NOMO-1 treated with DMSO at 0.1 percent for 48 hours (cell line): ENCODE results near the gene CYP2A6.
"Not testable (repeated sequence)": the region's sequence is repeated elsewhere in the genome, so short reads cannot be mapped to it uniquely, and the experiment has no call there.

Source experiments
- DNase-seq: peaks from one replicate; lab custom pipeline; 2025; ENCODE audit not compliant: unreplicated experiment; lab: John Stamatoyannopoulos, UW

CYP2A6 gene, protein sequence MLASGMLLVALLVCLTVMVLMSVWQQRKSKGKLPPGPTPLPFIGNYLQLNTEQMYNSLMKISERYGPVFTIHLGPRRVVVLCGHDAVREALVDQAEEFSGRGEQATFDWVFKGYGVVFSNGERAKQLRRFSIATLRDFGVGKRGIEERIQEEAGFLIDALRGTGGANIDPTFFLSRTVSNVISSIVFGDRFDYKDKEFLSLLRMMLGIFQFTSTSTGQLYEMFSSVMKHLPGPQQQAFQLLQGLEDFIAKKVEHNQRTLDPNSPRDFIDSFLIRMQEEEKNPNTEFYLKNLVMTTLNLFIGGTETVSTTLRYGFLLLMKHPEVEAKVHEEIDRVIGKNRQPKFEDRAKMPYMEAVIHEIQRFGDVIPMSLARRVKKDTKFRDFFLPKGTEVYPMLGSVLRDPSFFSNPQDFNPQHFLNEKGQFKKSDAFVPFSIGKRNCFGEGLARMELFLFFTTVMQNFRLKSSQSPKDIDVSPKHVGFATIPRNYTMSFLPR

DNA sequence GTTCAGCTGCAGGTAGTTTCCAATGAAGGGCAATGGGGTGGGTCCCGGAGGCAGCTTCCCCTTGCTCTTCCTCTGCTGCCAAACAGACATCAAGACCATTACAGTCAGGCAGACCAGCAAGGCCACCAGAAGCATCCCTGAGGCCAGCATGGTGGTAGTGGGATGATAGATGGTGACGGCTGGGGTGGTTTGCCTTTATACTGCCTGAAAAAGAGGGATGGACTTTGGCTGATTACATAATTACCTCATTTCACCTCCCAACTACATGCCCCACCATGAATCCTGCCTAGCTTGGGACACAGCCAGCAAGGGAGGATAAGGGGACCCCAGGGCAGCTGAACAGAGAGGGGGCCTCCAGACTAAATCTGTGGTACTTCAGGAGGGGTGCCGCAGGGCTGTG is at the start of gene CYP2A6:
CYP2A6 (minus strand) TSS at position 171 of the 400 bp plus-strand sequence; CDS start at position 150, 21 bp downstream.
- DNase-seq: not testable (repeated sequence)

DNA sequence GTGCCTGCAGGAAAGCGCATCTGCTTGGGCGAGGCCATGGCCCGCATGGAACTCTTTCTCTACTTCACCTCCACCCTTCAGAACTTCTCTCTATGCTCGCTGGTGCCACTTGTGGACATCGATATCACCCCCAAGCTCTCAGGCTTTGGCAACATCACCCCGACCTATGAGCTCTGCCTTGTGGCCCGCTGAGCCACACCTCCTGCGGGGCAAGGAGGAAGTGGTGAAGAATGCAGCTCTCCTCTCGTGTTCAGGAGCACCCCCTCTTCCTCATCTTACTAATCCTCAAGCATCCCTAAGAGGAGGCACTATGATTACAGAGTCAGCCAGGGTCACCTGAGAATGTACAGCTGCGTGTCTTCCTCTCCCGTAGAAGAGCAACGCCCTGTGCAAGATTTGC is 49.7 kb upstream of the CYP2A6 start:
- peak; percentile 82 for DNase-seq

DNA sequence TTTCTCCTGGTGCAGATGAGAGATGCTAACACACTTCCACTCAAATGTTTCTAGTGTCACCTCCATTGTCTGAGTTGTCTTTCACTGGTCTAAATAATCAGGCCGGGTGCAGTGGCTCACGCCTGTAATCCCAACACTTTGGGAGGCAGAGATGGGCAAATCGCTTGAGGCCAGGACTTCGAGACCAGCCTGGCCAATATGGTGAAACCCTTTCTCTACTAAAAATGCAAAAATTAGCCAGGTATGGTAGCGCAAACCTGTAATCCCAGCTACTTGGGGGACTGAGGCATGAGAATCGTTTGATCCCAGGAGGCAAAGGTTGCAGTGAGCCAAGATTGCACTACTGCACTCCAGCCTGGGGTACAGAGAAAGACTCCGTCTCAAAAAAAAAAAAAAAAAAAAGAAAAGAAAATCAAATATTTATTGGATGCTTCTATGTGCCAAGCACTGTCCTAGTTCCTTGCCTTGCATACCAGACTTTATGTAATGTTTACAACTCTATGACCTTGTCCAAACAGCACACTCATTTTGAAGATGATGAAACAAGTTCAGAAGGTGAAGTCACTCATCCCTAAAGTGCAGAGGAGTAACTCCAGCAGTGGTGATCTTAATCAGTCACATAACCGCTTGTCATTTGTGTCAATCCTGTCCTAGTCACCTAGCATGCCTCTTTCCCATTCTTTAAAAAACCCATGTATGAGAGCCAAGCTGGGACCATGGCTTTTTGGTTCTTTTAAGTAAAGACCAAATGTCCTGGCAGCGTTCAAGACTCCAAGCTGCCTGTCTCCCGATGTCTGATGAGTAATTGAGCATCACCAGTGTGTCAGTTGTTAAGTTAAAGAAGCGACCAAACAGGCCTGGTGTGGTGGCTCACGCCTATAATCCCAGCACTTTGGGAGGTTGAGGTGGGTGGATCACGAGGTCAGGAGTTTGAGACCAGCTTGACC is 46.9 kb upstream of the CYP2A6 start:
- DNase-seq: not testable (repeated sequence)

DNA sequence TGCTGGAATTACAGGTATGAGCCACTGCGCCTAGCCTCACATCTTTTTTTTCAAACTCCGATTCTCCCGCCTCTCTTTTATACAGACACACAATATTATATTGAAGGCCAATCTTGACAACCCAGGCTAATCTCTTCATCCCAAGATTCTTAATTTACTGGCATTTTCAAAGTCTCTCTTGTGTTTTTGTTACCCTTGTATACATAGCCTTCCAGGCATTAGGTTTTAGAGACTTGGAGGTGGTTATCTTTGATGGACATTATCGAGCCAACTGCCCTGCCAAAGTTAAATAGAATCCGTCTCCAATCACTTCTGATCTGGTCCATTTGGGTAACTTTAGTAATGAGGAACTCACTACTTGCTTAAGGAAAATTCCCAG is 46.2 kb upstream of the CYP2A6 start:
- DNase-seq: no peak

DNA sequence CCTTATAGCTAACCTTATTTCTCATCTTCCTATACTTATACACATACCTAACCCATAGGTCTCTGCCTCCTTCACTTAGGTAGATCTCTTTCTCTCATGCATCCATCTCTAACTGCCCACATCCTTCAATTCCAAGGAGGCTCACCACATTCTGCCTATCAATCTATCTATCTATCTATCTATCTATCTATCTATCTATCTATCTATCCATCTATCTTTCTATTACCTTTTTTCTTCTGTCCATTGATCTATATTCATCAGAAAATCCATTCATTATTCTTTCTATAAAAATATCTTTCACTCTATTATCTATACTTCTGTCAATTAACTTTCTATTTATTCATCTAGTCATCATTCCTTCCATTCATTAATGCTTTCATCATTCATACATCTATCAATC is 42.9 kb upstream of the CYP2A6 start:
- no peak for DNase-seq

DNA sequence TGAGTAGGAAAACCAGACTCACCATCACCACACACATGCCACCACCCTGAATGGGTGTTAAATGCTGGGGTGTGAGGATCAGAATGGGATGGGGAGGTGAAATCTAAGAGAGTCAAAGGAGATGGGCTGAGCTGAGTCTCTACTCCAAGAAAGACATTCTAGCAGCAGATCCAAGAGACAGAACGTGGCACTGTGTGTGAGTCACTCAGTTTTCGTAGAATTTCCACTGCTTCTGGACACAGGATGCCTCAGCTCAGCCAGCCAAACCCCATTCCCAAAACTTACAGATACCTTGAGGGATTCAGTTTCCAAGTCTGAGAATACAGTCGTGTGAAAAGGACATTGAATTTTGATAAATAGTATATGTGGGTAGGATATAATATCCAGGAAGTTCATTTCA is 39.1 kb upstream of the CYP2A6 start:
- no peak for DNase-seq

DNA sequence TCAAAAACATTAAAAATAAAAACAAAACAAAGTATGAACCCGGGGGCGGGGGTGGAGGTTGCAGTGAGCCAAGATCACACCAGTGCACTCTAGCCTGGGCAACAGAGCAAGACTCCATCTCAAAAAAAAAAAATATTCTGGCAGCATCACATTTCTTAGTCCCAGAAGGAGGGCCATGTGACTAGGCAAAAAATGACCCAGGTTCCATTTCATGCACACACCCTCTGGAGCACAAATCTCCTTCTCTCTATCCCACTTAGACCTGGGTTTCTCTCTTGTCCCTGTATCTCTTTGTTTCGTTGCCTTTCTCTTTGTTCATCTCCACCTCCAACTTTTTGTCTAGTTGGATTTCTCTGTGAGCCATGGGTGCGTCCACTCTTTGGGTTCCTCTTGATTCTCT is 37.9 kb upstream of the CYP2A6 start:
- no peak for DNase-seq

DNA sequence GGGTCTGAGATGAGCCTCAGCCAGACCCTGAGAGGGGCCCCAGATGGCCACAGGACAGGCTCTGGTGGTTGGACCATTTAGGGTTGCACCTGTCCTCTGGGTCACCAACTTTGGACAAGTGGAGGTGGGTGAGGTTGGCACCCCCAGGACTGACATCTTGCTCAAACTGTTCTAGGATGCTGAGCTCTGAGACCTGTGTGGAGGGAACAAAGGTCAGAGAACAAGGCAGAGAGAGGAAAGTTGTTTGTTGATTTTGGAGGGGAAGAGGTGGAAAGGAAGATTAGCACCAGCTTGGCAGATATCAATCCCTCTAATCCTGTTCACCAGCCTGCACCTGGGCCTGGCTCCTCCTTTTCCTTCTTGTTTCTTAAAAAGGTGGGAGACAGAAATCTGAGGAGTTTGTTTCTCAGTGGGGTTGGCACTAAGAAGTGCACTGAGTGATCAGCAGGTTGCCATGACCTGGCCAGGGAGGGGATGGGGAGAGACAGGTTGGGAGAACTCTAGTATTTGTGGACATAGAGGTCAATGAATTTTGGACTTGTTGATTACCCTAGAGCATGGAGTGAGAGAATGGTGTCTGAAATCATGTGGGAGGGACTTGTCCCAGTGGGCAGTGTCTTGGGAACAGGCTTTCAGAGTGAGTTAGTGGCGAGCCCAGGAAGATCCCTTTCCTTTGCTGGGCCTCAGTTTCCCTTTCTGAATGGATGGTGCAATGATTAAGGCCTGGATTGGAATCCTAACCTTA is 34.1 kb upstream of the CYP2A6 start:
- DNase-seq: not testable (repeated sequence)

DNA sequence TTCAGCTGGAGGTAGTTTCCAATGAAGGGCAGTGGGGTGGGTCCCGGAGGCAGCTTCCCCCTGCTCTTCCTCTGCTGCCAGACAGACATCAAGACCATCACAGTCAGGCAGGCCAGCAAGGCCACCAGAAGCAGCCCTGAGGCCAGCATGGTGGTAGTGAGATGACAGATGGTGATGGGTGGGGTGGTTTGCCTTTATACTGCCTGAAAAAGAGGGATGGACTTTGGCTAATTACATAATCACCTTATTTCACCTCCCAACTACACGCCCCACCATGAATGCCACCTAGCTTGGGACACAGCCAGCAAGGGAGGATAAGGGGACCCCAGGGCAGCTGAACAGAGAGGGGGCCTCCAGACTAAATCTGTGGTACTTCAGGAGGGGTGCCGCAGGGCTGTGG is 31.8 kb upstream of the CYP2A6 start, which contains the start of gene CYP2A7:
CYP2A7 (minus strand) TSS at position 170 of the 400 bp plus-strand sequence; CDS start at position 149, 21 bp downstream.
- DNase-seq: not testable (repeated sequence)

DNA sequence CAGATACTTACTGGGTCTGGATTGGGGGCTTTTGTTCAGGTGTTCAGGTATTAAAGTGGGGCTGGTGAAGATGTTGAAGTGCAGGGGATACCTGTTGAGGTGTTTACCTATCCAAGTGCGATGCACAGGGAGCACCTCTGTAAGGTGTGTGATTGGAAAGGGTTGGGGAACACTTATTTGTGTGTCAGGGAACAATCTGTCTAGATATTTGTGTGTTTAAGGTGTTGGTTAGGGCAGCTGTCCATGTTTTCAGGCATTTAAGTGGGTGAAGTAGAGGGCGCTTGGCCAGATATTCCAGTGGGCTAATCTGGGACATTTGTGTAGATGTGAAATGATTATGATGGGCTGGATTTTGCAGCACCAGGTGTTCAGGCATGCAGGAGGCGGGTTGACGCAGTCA is 29.1 kb upstream of the CYP2A6 start:
- not testable (repeated sequence) for DNase-seq

DNA sequence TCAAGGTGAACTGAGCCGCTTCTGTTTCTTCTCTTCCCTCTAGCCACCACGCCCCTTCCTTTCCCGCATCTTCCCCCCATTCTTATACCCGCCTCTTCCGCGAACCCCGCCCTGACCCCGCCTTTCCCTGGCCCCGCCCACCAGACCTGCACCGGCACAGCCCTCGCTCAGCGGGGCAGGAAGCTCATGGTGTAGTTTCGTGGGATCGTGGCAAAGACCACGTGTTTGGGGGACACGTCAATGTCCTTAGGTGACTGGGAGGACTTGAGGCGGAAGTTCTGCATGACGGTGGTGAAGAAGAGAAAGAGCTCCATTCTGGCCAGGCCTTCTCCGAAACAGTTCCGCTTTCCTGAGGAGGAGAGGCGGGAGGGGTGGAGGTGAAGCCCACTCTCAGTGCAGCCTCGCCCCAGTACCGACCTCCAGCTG is 25.3 kb upstream of the CYP2A6 start:
- DNase-seq: peak; percentile 77

DNA sequence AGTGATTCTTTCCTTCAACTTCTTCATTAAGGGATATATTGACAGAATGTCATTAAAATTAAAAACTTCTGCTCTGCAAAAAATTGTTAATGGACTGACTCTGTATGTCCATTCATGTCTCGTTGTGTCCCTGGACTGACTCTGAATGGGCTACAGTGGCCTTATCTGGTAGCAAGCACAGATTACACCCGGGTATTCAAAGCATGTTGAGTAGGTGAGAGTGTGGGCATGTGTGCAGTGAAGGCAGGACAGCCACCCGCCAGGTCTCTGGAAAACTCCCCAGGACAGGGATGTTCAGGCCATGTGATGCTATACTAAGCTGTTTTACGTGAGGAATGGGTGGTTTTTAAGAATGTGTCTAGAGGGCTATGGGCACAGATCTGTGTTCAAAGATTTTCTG is 24.6 kb upstream of the CYP2A6 start:
- not testable (repeated sequence) for DNase-seq

DNA sequence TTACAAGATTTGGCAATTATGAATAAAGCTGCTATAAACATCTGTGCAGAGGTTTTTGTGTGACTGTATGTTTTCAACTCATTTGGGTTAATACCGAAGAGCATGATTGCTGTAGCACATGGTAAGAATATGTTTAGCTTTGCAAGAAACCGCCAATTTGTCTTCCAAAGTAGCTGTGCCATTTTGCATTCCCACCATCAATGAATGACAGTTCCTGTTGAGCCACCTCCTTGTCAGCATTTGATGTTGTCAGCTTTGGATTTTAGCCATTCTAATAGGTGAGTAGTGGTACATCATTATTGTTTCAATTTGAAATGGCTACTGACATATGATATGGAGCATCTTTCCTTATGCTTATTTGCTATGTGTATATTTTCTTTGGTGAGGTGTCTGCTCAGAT is 23.6 kb upstream of the CYP2A6 start:
- DNase-seq: not testable (repeated sequence)

DNA sequence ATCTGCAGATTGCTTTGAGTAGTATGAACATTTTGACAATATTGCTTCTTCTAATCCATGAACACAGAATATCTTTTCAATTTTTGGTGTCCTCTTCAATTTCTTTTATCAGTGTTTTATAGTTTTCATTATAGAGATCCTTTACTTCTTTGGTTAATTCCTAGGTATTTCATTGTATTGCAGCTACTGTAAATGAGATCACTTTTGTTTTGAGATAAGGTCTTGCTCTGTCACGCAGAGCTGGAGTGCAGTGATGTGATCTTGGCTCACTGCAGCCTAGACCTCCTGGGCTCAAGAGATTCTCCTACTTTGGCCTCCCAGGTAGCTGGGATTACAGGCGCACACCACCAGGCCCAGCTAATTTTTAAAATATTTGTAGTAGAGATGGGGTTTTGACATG is 22.0 kb upstream of the CYP2A6 start:
- DNase-seq: no peak

DNA sequence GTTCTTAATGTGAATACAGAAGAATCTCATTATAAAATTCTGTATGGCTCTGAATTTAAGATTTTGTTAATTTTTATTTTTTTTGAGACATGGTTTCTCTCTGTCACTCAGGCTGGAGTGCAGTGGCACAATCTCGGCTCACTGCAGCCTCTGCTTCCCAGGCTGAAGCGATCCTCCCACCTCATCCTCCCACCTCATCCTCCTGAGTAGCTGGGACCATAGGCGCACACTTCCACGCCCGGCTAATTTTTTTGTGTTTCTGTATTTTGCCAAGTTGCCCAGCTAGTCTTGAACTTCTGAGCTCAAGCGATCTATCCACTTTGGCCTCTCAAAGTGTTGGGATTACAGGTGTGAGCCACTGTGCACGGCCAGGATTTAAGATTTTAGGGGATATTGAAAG is 17.5 kb upstream of the CYP2A6 start:
- no peak for DNase-seq

DNA sequence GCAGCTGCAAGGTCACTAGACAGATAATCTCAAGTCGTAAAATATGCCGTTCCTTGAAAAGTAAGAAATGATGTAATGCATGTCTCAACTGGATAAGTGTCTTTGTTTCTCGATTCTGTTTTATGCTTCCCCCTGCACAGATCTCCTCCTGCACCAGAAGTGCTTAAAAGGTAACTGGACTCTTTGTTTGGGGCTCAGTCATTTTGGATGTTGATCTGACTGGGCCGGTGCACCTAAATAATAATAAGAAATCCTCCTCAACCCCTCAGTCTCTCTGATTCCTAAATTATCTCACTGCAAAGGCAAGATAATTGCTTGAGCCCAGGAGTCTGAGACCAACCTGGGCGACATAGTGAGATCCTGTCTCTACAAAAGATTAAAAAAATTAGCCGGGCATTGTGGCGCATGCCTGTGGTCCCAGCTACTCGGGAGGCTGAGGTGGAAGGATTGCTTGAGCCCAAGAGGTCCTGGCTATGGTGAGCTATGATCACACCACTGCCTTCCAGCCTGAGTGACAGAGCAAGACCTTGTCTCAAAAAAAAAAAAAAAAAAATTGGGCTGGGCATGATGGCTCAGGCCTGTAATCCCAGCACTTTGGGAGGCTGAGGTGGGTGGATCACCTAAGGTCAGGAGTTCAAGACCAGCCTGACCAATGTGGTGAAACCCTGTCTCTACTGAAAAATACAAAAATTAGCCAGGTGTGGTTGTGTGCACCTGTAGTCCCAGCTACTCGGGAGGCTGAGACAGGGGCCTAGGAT is 14.7 kb upstream of the CYP2A6 start:
- not testable (repeated sequence) for DNase-seq

DNA sequence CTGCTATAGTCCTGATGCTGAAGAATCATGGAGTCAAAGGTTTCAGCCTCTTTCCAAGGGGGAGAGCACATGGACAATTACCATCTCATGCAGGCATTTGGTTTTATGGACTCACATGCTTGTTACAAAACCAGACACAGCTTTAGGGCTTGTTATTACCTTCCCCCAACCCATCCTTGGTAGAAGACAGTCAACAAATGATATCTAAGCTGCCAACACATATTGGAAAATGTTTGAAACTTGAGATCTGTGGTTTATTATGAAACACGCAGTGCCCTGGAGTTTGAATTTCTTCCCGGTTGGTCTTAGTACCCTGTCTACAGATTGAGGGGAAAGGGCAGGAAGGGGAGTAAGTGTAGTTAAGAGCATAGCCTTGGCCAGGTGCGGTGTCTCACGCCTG is 12.5 kb upstream of the CYP2A6 start:
- DNase-seq: no peak

DNA sequence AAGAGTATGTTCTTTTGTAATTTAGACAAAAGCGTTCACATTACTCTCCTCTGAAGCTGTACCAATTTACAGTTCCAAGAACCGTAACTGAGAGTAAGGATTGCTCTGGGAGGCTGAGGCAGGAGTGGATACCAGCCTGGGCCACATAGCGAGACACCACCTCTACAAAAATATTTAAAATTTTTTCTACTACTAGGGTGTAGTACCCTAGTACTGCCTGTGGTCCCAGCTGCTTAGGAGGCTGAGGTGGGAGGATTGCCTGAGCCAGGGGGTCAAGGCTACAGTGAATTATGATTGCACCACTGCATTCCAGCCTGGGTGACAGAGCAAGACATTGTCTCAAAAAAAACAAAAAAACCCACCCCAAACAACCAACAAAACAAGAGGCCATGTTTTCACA is 12.1 kb upstream of the CYP2A6 start:
- no peak for DNase-seq

DNA sequence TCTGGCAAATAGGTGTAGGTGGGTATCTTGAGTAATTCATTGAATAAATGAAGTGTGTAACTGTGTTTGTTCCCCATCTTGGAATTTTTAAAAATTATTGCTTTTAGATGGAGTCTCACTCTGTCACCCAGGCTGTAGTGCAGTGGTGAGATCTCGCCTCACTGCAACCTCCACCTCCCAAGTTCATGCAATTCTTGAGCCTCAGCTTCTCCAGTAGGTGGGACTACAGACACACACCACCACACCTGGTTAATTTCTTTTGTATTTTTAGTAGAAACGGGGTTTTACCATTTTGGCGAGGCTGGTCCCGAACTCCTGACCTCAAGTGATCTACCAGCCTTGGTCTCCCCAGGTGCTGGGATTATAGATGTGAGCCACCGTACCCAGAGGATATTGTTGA is 7.9 kb upstream of the CYP2A6 start:
- no peak for DNase-seq
